Measurements from ENCODE around the gene CRAMP1. TPM values are rescaled to one million over a fixed set of nuclear protein-coding genes. Genes with fewer than 3 reads are reported as not detected.

The CRAMP1 gene
- total RNA-seq: 8.2 and 9.1 TPM in 2 replicates

GRCh38 chr16:1612320-1613111, at the start of gene CRAMP1:
Gene CRAMP1, plus strand, starts transcription at chr16:1612360. Its CDS starts 2,280 bp downstream, at chr16:1614640.

GRCh38 chr16:1677942-1678499, 65.9 kb downstream of the CRAMP1 start, which contains the start of gene JPT2:
Gene JPT2, plus strand, starts transcription at chr16:1678279. Its CDS starts 34 bp downstream, at chr16:1678313.

GRCh38 chr16:1705688-1706385, 93.7 kb downstream of the CRAMP1 start, which contains the start of gene MAPK8IP3:
Gene MAPK8IP3, plus strand, starts transcription at chr16:1706195. Its CDS starts 145 bp downstream, at chr16:1706340.

Other genes starting within 250 kb of the CRAMP1 start
- 8.4 and 8.5 TPM in 2 replicates for gene UNKL, start 197.7 kb upstream of the CRAMP1 start, total RNA-seq
- 17.4 and 20.5 TPM in 2 replicates for gene UQCC4, start 191.6 kb upstream of the CRAMP1 start, total RNA-seq
- gene PERCC1, start 181.3 kb upstream of the CRAMP1 start, total RNA-seq: not detected in 2 replicates
- gene CCDC154, start 167.8 kb upstream of the CRAMP1 start, total RNA-seq: under 0.01 and 0.09 TPM in 2 replicates
- gene CLCN7, start 137.3 kb upstream of the CRAMP1 start, total RNA-seq: 37.3 and 54.8 TPM in 2 replicates
- not detected in 2 replicates for gene PTX4, start 123.4 kb upstream of the CRAMP1 start, total RNA-seq
- 15.3 and 19.2 TPM in 2 replicates for gene TELO2, start 119.0 kb upstream of the CRAMP1 start, total RNA-seq
- gene TMEM204, start 78.7 kb upstream of the CRAMP1 start, total RNA-seq: 19.4 and 26.6 TPM in 2 replicates
- gene IFT140, start 288 bp upstream of the CRAMP1 start, total RNA-seq: 17.3 and 26.7 TPM in 2 replicates
- gene JPT2, start 65.9 kb downstream of the CRAMP1 start, total RNA-seq: 42.3 and 45.2 TPM in 2 replicates
- 26.4 and 46.4 TPM in 2 replicates for gene MAPK8IP3, start 93.8 kb downstream of the CRAMP1 start, total RNA-seq
- gene NME3, start 159.2 kb downstream of the CRAMP1 start, total RNA-seq: 32.7 and 53.0 TPM in 2 replicates
- gene EME2, start 160.4 kb downstream of the CRAMP1 start, total RNA-seq: 4.7 and 11.7 TPM in 2 replicates
- 107 and 111 TPM in 2 replicates for gene MRPS34, start 160.8 kb downstream of the CRAMP1 start, total RNA-seq
- gene SPSB3, start 170.2 kb downstream of the CRAMP1 start, total RNA-seq: 38.5 and 53.4 TPM in 2 replicates
- 73.8 and 74.3 TPM in 2 replicates for gene NUBP2, start 170.6 kb downstream of the CRAMP1 start, total RNA-seq
- gene IGFALS, start 181.3 kb downstream of the CRAMP1 start, total RNA-seq: not detected in 2 replicates
- 74.0 and 91.0 TPM in 2 replicates for gene HAGH, start 214.5 kb downstream of the CRAMP1 start, total RNA-seq
- gene FAHD1, start 214.8 kb downstream of the CRAMP1 start, total RNA-seq: 132 and 143 TPM in 2 replicates

All from endothelial cell of coronary artery (primary cell).